Measurements from ENCODE around the gene KLHL15. TPM values are rescaled to one million over a fixed set of nuclear protein-coding genes. Genes with fewer than 3 reads are reported as not detected.

The KLHL15 gene
- total RNA-seq, 2 donors from 2014 or later = 4.7 to 64.6 TPM

- Histone ChIP-seq H3K9me3 (no peaks in the 10 kb centered on the region), H3K4me3 (no peak overlapping the region), H3K27me3 (replicated peaks; ENCODE audit: insufficient read depth) (no peaks in the 10 kb centered on the region), H3K4me1 (replicated peaks) (no peaks in the 10 kb centered on the region), H3K36me3 (no peaks in the 10 kb centered on the region), H3K27ac (no peak overlapping the region)
- intact Hi-C loops (cut with DNase I) = no loop called here
- DNase-seq (ENCODE audit: low spot score) = no peak
- TF ChIP-seq CTCF (IDR thresholded peaks at IDR 0.05) = no peak
- no peak for TF ChIP-seq POLR2AphosphoS5 (IDR thresholded peaks at IDR 0.05)
- TF ChIP-seq POLR2A (IDR thresholded peaks at IDR 0.05) = no peak
- WGBS = 84% methylated on average over 3 of the region's 3 CpGs
These were observed 67.2 kb downstream of the KLHL15 start for GRCh38 chrX:23959781-23960180.

- intact Hi-C loops (cut with DNase I) = no loop called here
- H3K4me3 ChIP-seq = no peak overlapping the region
- H3K9me3 ChIP-seq = no peaks in the 10 kb centered on the region
- DNase-seq (ENCODE audit: low spot score) = no peak
- H3K27me3 ChIP-seq (replicated peaks; ENCODE audit: insufficient read depth) = no peaks in the 10 kb centered on the region
- H3K4me1 ChIP-seq (replicated peaks) = no peaks in the 10 kb centered on the region
- TF ChIP-seq CTCF (IDR thresholded peaks at IDR 0.05) (no peak), POLR2AphosphoS5 (IDR thresholded peaks at IDR 0.05) (no peak), POLR2A (IDR thresholded peaks at IDR 0.05) (no peak)
- WGBS = 66% methylated on average over 4 of the region's 4 CpGs
- no peak overlapping the region for H3K27ac ChIP-seq
- H3K36me3 ChIP-seq = no peaks in the 10 kb centered on the region
These were observed 72.6 kb downstream of the KLHL15 start for GRCh38 chrX:23954396-23954795.

- no peaks in the 10 kb centered on the region for H3K9me3 ChIP-seq
- H3K36me3 ChIP-seq = no peaks in the 10 kb centered on the region
- no peak overlapping the region for H3K4me3 ChIP-seq
- 91% methylated on average over 11 of the region's 11 CpGs for WGBS
- no peak for DNase-seq (ENCODE audit: low spot score)
- H3K27ac ChIP-seq = no peak overlapping the region
- no peaks in the 10 kb centered on the region for H3K27me3 ChIP-seq (replicated peaks; ENCODE audit: insufficient read depth)
- TF ChIP-seq POLR2A (IDR thresholded peaks at IDR 0.05) (no peak), POLR2AphosphoS5 (IDR thresholded peaks at IDR 0.05) (no peak), CTCF (IDR thresholded peaks at IDR 0.05) (no peak)
- intact Hi-C loops (cut with DNase I) = no loop called here
- H3K4me1 ChIP-seq (replicated peaks) = no peaks in the 10 kb centered on the region
These were observed 73.1 kb downstream of the KLHL15 start for GRCh38 chrX:23953908-23954269.

- H3K36me3 ChIP-seq = no peaks in the 10 kb centered on the region
- no peaks in the 10 kb centered on the region for H3K9me3 ChIP-seq
- H3K27me3 ChIP-seq (replicated peaks; ENCODE audit: insufficient read depth) = no peaks in the 10 kb centered on the region
- TF ChIP-seq CTCF (IDR thresholded peaks at IDR 0.05) (no peak), POLR2AphosphoS5 (IDR thresholded peaks at IDR 0.05) (no peak), POLR2A (IDR thresholded peaks at IDR 0.05) (no peak)
- H3K27ac ChIP-seq = no peak overlapping the region
- DNase-seq (ENCODE audit: low spot score) = no peak
- WGBS = 28% methylated on average over 9 of the region's 9 CpGs
- H3K4me3 ChIP-seq = no peak overlapping the region
- no peaks in the 10 kb centered on the region for H3K4me1 ChIP-seq (replicated peaks)
- intact Hi-C loops (cut with DNase I) = no loop called here
These were observed 73.7 kb downstream of the KLHL15 start for GRCh38 chrX:23952984-23953907.

- intact Hi-C loops (cut with DNase I) = no loop called here
- no peaks in the 10 kb centered on the region for H3K36me3 ChIP-seq
- no peak overlapping the region for H3K4me3 ChIP-seq
- no peaks in the 10 kb centered on the region for H3K9me3 ChIP-seq
- no peaks in the 10 kb centered on the region for H3K27me3 ChIP-seq (replicated peaks; ENCODE audit: insufficient read depth)
- no peak for TF ChIP-seq POLR2A (IDR thresholded peaks at IDR 0.05)
- TF ChIP-seq POLR2AphosphoS5 (IDR thresholded peaks at IDR 0.05) = no peak
- no peak for TF ChIP-seq CTCF (IDR thresholded peaks at IDR 0.05)
- no peaks in the 10 kb centered on the region for H3K4me1 ChIP-seq (replicated peaks)
- WGBS = 74% methylated on average over 3 of the region's 3 CpGs
- no peak overlapping the region for H3K27ac ChIP-seq
- no peak for DNase-seq (ENCODE audit: low spot score)
These were observed 74.6 kb downstream of the KLHL15 start for GRCh38 chrX:23952391-23952790.
